ENCODE data around the gene METAP1D.

DNA sequence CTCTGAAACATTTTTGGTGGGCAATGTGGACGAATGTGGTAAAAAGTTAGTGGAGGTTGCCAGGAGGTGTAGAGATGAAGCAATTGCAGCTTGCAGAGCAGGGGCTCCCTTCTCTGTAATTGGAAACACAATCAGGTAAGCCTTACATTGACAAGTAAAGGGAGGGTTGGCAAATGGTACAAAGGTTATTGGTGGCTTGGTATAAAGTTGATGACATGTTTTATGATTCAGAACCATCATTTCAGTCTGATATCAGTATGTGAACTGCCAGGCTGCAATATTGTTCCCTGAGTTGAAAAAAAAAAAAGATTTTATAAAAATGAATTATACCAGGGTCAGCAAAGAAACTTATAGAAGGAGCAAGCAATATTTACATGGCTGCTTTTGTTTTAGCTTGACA, 71.2 kb downstream of the METAP1D start:
- TF ChIP-seq EZH2 (IDR thresholded peaks at IDR 0.05), result no peak
- no peak for TF ChIP-seq POLR2AphosphoS5 (IDR thresholded peaks at IDR 0.05; ENCODE audit: borderline replicate concordance, low read depth, low read length)
- TF ChIP-seq FOXP2 (optimal IDR thresholded peaks at IDR 0.05; ENCODE audit: control extremely low read depth, extremely low read length, insufficient read depth), result no peak

Measured in SK-N-MC (cell line).